CD14-positive monocyte (primary cell): Measurements from ENCODE around the gene SALL4. TPM values are rescaled to one million over a fixed set of nuclear protein-coding genes. Genes with fewer than 3 reads are reported as not detected.

Experiments used
- DNase-seq, 3 donors: peaks; one replicate each; pipeline ENCODE4 v3.0.0-alpha.2; 2011 to 2022
- H2AFZ ChIP-seq: 2 replicates; pipeline ENCODE4 v1.6.0; 2012; ENCODE audit warnings: mild to moderate bottlenecking, low read depth, low read length, inconsistent platforms; ENCODE audit not compliant: insufficient read depth, poor library complexity, severe bottlenecking
- H3K27ac ChIP-seq, 2 donors: 1 replicate in 1 of 2; 2 replicates in 1 of 2; pipeline ENCODE4 v1.5.1; 2012 to 2013; ENCODE audit warnings: low read length in 2 of 2, control low read depth in 1 of 2, inconsistent platforms in 1 of 2, low read depth in 1 of 2, mild to moderate bottlenecking in 1 of 2
- H3K27me3 ChIP-seq, 2 donors: one replicate each; pipeline versions ENCODE4 v1.6.0 to v1.6.1; 2011 to 2013; ENCODE audit warnings: low read length in 2 of 2; ENCODE audit not compliant: control insufficient read depth in 2 of 2, insufficient read depth in 2 of 2
- H3K36me3 ChIP-seq, 2 donors: replicated peaks in 1 of 2; 1 replicate in 1 of 2; 2 replicates in 1 of 2; pipeline versions ENCODE4 v1.5.1 to v1.6.1; 2012 to 2013; ENCODE audit warnings: low read length in 2 of 2, control low read depth in 1 of 2, inconsistent platforms in 1 of 2, mild to moderate bottlenecking in 1 of 2; ENCODE audit not compliant: insufficient read depth in 2 of 2, control insufficient read depth in 1 of 2
- H3K4me1 ChIP-seq, 2 donors: 1 replicate in 1 of 2; 2 replicates in 1 of 2; pipeline versions ENCODE4 v1.5.1 to v1.6.1; 2012 to 2013; ENCODE audit warnings: low read length in 2 of 2, control low read depth in 1 of 2, inconsistent platforms in 1 of 2, mild to moderate bottlenecking in 1 of 2, moderate library complexity in 1 of 2; ENCODE audit not compliant: insufficient read depth in 2 of 2, control insufficient read depth in 1 of 2
- H3K4me2 ChIP-seq: replicated peaks from 2 replicates; pipeline ENCODE3; 2012; ENCODE audit warnings: low read length, moderate library complexity, mild to moderate bottlenecking; ENCODE audit not compliant: poor library complexity, severe bottlenecking; ENCODE audit errors: extremely low read depth
- H3K4me3 ChIP-seq, 3 experiments: fragments of 200-600 bp in 1 of 3; sonication (generic) in 1 of 3; replicated peaks in 1 of 3; 1 replicate in 2 of 3; 2 replicates in 1 of 3; pipeline ENCODE4 v1.5.1; 2011 to 2013; ENCODE audit warnings: low read length in 3 of 3, mild to moderate bottlenecking in 3 of 3, control low read depth in 2 of 3, low read depth in 2 of 3, inconsistent platforms in 1 of 3, moderate library complexity in 1 of 3
- H3K79me2 ChIP-seq: 2 replicates; pipeline ENCODE4 v1.6.0; 2012; ENCODE audit warnings: mild to moderate bottlenecking, control low read depth, inconsistent platforms, low read length, moderate library complexity; ENCODE audit not compliant: insufficient read depth
- H3K9ac ChIP-seq: 2 replicates; pipeline ENCODE4 v1.6.0; 2017; ENCODE audit warnings: low read length, mild to moderate bottlenecking; ENCODE audit not compliant: insufficient read depth, poor library complexity, severe bottlenecking
- H3K9me3 ChIP-seq, 2 donors: replicated peaks in 1 of 2; 1 replicate in 1 of 2; 2 replicates in 1 of 2; pipeline versions ENCODE4 v1.5.1 to v1.6.1; 2012 to 2013; ENCODE audit warnings: low read length in 2 of 2, control low read depth in 1 of 2; ENCODE audit not compliant: control insufficient read depth in 1 of 2, insufficient read depth in 1 of 2
- H4K20me1 ChIP-seq: 2 replicates; pipeline ENCODE4 v1.6.0; 2012; ENCODE audit warnings: mild to moderate bottlenecking, low read length, control low read depth, moderate library complexity; ENCODE audit not compliant: insufficient read depth
- H3K27ac Mint-ChIP-seq, 7 donors: one replicate each; pipeline ENCODE4 v1.8.0; 2020; ENCODE audit warnings: mild to moderate bottlenecking in 7 of 7, mixed read lengths in 7 of 7, moderate library complexity in 6 of 7, inconsistent platforms in 2 of 7
- H3K27me3 Mint-ChIP-seq, 3 donors: one replicate each; pipeline ENCODE4 v1.8.0; 2021 to 2022; ENCODE audit warnings: low read depth in 3 of 3, mild to moderate bottlenecking in 3 of 3, mixed read lengths in 3 of 3, moderate library complexity in 3 of 3, inconsistent platforms in 1 of 3
- H3K36me3 Mint-ChIP-seq, 2 donors: one replicate each; pipeline ENCODE4 v1.8.0; 2020; ENCODE audit warnings: mixed read lengths in 2 of 2, inconsistent platforms in 1 of 2, mild to moderate bottlenecking in 1 of 2
- H3K4me1 Mint-ChIP-seq: one replicate; pipeline ENCODE4 v1.8.0; 2020; ENCODE audit warnings: mild to moderate bottlenecking, mixed read lengths
- H3K4me3 Mint-ChIP-seq, 2 donors: one replicate each; pipeline ENCODE4 v1.8.0; 2020; ENCODE audit warnings: mild to moderate bottlenecking in 2 of 2, mixed read lengths in 2 of 2, moderate library complexity in 1 of 2
- H3K9me3 Mint-ChIP-seq, 7 donors: one replicate each; pipeline ENCODE4 v1.8.0; 2020 to 2022; ENCODE audit warnings: mixed read lengths in 7 of 7, mild to moderate bottlenecking in 6 of 7, moderate library complexity in 6 of 7, inconsistent platforms in 2 of 7
- CTCF ChIP-seq: fragments of 200-600 bp; IDR thresholded peaks from one replicate; pipeline ENCODE4 v1.8.0; 2022; ENCODE audit warnings: antibody characterized with exemption, mild to moderate bottlenecking
- WGBS: methylation state at CpG from one replicate; pipeline ENCODE4 v1.1.5; 2013; ENCODE audit warnings: missing lambda C conversion rate; ENCODE audit not compliant: insufficient coverage; 5-methylcytosine and 5-hydroxymethylcytosine counted together
- intact Hi-C, 2 donors: fragments of 100-400 bp; cut with micrococcal nuclease; formaldehyde crosslinking; loops; one replicate each; pipeline versions ENCODE4 v1.15.0 to v1.15.1; 2023
- polyA plus RNA-seq, 3 donors: library from polyadenylated mRNA; depleted of rRNA in 1 of 3; unstranded in 2 of 3; stranded (reverse) in 1 of 3; fragments of 300-500 nt in 2 of 3; fragments of >200 nt in 1 of 3; fragmentation: Illumina TruSeq in 2 of 3; gene quantifications; 1 replicate in 2 of 3; 2 replicates in 1 of 3; pipeline ENCODE4 v1.2.3, GENCODE V29; 2012 to 2021

The SALL4 gene
- polyA plus RNA-seq, 3 donors, result 0.07 TPM; not detected in 2

GRCh38 chr20:51752343-51752951 lies 49.9 kb downstream of the SALL4 start:
- Histone ChIP-seq H3K4me3 (no peak overlapping the region), H3K9ac (no peak overlapping the region), H4K20me1 (no peaks in the 10 kb centered on the region), H3K27ac (no peak overlapping the region), H3K4me1 (no peaks in the 10 kb centered on the region), H3K9me3 (no peaks in the 10 kb centered on the region), H3K36me3 (no peaks in the 10 kb centered on the region), H3K27me3 (no peaks in the 10 kb centered on the region), H3K4me2 (no peak overlapping the region), H3K79me2 (no peaks in the 10 kb centered on the region), H2AFZ (no peak overlapping the region)
- Mint-ChIP-seq H3K4me3 (no peak overlapping the region), H3K27ac (no peak overlapping the region), H3K36me3 (no peaks in the 10 kb centered on the region), H3K27me3 (peaks cover 1 to 5% (median 4%) of the 10 kb centered on the region in 3 donors), H3K4me1 (peaks cover 1% of the 10 kb centered on the region), H3K9me3 (peaks cover 0 to 1% (median 0%) of the 10 kb centered on the region in 7 donors)
- 63% methylated on average over 2 of the region's 9 CpGs for WGBS
- no peak for DNase-seq
- TF ChIP-seq CTCF, result no peak
- intact Hi-C loops, result no loop called here

DNA sequence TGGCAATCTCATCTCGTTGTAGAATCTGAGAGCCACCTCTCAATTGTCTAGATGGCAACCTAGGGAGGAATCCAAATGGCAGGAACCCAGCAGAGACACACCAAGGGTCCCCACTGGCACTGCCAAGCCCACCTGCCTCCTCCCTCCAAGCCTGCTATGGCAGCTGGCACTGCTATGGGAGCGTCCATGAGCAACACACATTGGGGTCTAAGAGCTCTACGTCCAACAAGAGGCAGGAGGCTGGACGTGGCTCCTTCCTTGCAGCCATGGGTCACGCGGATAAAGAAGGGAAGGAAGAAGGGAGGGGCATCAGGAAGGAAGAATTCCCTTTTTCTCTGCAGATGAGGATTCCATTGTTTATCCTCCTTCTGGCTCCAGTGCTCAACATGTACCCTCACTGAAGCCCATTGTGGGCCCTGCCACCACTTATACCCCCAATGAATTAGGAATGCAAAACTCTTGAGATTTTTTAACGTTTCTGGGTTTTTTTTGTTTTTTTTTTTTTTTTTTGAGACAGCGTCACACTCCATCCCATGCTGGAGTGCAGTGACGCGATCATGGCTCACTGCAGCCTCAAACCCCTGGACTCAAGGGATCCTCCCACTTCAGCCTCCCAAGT lies 51.4 kb downstream of the SALL4 start:
- H3K9ac ChIP-seq, result no peak overlapping the region
- H3K27me3 ChIP-seq, result no peaks in the 10 kb centered on the region
- H3K27me3 Mint-ChIP-seq, result peaks cover 0 to 4% (median 0%) of the 10 kb centered on the region in 3 donors
- no peak overlapping the region for H3K4me3 ChIP-seq
- H3K4me1 Mint-ChIP-seq, result peaks cover 1% of the 10 kb centered on the region
- no peak for DNase-seq
- intact Hi-C loops, result no loop called here
- no peak overlapping the region for H3K27ac Mint-ChIP-seq
- H3K36me3 Mint-ChIP-seq, result no peaks in the 10 kb centered on the region
- H3K4me2 ChIP-seq, result no peak overlapping the region
- H2AFZ ChIP-seq, result no peak overlapping the region
- peaks cover 0 to 1% (median 0%) of the 10 kb centered on the region in 7 donors for H3K9me3 Mint-ChIP-seq
- no peaks in the 10 kb centered on the region for H3K9me3 ChIP-seq
- no peaks in the 10 kb centered on the region for H3K79me2 ChIP-seq
- H3K4me3 Mint-ChIP-seq, result no peak overlapping the region
- no peaks in the 10 kb centered on the region for H3K4me1 ChIP-seq
- no peaks in the 10 kb centered on the region for H4K20me1 ChIP-seq
- H3K36me3 ChIP-seq, result no peaks in the 10 kb centered on the region
- no peak overlapping the region for H3K27ac ChIP-seq
- TF ChIP-seq CTCF, result no peak
- 58% methylated on average over 1 of the region's 10 CpGs for WGBS
